ENCODE data around the gene MT4.

Gene MT4

DNA sequence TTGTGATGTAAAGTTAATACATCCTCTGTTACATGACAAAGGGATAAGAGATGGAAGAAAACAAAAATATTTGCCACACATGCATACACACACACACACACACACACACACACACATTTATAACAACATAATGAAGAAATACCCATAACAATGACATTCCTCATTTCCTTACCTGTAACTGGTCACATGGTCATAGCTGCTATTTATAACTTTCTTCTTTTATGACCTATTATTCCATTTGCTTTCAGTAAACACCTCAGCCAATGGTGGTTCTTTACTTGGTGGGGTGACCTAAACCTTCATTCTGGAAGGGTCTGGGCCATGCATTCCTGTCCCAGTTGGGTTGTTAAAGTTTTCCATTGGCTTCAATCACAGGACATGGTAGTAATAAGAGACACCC, 48.8 kb downstream of the MT4 start:
- DNase-seq (ENCODE audit: extremely low read depth, low read depth), result no peak
- no peak overlapping the region for H3K4me3 ChIP-seq (replicated peaks; ENCODE audit: low read depth, low read length)
- TF ChIP-seq, protein P1, sequence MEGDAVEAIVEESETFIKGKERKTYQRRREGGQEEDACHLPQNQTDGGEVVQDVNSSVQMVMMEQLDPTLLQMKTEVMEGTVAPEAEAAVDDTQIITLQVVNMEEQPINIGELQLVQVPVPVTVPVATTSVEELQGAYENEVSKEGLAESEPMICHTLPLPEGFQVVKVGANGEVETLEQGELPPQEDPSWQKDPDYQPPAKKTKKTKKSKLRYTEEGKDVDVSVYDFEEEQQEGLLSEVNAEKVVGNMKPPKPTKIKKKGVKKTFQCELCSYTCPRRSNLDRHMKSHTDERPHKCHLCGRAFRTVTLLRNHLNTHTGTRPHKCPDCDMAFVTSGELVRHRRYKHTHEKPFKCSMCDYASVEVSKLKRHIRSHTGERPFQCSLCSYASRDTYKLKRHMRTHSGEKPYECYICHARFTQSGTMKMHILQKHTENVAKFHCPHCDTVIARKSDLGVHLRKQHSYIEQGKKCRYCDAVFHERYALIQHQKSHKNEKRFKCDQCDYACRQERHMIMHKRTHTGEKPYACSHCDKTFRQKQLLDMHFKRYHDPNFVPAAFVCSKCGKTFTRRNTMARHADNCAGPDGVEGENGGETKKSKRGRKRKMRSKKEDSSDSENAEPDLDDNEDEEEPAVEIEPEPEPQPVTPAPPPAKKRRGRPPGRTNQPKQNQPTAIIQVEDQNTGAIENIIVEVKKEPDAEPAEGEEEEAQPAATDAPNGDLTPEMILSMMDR (IDR thresholded peaks at IDR 0.05; ENCODE audit: low read depth, low read length, missing control alignments), result no peak

DNA sequence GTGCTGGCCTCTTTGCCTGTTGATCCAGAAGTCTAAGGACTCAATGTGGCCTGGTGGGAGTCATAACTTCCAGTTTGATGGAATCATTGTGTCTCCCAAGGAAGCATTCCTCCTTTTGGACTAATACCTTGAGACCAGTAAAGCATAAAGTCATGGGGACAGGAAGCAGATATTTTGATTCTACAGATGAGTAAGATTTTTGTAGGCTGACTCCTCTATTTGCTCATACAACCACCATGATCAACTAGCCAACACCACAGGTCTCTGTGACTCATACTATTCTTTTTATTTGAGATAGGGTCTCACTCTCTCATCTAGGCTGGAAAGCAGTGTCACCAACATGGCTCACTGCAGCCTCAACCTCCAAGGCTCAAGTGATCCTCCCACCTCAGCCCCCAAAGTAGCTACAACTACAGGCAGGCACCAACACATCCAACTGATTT, 49.7 kb downstream of the MT4 start:
- TF ChIP-seq, protein P1 (IDR thresholded peaks at IDR 0.05; ENCODE audit: low read depth, low read length, missing control alignments), result no peak
- no peak for DNase-seq (ENCODE audit: extremely low read depth, low read depth)
- H3K4me3 ChIP-seq (replicated peaks; ENCODE audit: low read depth, low read length), result no peak overlapping the region

DNA sequence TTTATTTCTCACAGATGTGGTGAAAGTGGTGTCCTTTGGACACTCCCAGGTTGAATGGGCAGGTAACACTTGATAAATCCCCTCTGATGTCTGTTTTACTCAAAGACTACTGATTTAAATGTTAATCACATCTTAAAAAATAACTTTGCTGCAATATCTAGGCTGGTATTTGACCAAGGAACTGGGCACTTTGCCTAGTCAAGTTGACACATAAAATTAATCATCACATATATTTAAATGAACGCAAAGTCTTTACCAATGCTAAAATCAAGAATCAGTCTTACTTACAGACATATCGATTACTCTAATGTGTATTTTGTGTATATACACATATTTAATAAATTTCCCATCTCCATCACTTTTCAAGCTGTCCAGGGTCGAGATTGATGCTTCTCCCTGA, 50.5 kb downstream of the MT4 start:
- no peak for DNase-seq (ENCODE audit: extremely low read depth, low read depth)
- TF ChIP-seq, protein P1 (IDR thresholded peaks at IDR 0.05; ENCODE audit: low read depth, low read length, missing control alignments), result no peak

DNA sequence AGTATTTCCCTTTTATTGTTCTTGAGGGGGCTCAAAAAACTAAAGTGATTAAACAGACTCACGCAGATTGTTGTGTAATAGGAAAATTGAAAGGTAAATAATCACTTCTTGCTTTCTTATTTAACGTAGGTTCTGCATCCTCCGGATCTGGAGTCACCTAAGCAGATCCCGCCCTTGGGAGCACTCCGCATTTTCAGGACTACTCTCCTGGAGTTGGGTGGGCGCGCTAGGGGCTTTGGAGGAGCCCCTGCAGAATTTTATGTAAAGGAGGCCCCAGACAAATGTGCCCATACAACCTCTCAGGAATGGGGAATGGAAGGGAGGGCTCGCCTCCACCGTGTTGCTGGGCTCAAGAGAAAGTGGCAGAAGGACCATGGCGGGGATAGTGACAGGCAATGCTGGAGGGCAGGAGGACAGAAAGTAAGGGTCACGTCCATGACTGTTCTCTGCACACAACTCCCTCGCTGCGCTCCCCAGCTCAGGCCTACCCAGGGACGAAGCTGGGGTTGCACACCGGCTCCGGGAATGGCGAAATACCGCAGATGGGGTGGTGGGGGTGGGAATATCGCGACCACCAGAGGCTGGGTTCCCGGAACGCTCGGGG, 51.8 kb downstream of the MT4 start:
- DNase-seq (ENCODE audit: extremely low read depth, low read depth), result no peak
- peak overlapping the region; percentile 45 for H3K4me3 ChIP-seq (replicated peaks; ENCODE audit: low read depth, low read length)
- TF ChIP-seq, protein P1 (IDR thresholded peaks at IDR 0.05; ENCODE audit: low read depth, low read length, missing control alignments), result no peak

More for the DNA sequence above, 50.5 kb downstream of the MT4 start:
- no peak overlapping the region for H3K4me3 ChIP-seq (replicated peaks; ENCODE audit: low read depth, low read length)

DNA sequence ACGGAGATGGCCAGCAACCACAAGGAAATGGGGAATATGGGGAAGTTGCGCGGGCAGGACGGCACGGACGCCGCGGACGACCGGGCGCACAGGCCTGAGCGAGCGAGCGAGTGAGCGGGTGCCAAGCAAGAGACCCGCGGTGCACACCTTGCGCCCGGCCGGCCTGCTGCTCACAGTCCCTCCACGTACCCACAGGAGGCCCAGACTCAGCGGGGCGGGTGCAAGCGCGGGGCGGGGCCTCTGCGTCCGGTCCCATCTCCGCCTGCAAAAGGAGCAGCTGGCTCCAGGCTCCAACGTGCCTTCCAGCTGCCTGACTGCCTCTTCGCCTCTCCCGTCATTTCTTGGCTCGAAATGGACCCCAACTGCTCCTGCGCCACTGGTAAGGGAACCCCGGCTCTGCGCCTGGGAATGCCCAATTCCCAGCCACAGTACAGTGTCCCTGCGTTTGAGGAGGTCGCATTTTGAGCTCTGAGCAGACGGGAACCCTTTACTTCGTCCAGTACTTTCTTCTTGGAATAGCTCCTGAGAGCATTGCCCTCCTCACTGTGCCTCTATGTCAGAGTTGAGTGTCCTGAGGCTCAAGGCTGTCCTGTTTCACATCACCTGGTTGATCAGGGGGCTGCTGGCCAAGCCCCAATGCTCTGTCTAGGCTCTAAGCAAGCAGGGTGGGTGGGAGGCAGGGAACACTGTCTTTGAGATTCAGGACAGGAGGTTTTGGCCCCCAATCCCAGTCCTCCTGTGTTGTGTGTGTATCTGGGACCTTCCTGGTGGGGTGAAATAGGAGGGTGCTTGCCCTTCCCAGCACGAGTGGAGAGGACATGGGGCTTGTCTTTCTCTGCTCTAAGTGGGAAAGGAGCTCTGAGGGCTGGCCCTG, 52.6 kb downstream of the MT4 start:
- TF ChIP-seq, protein P1 (IDR thresholded peaks at IDR 0.05; ENCODE audit: low read depth, low read length, missing control alignments), result no peak
- peak overlapping the region; percentile 45 for H3K4me3 ChIP-seq (replicated peaks; ENCODE audit: low read depth, low read length)
- no peak for DNase-seq (ENCODE audit: extremely low read depth, low read depth)

DNA sequence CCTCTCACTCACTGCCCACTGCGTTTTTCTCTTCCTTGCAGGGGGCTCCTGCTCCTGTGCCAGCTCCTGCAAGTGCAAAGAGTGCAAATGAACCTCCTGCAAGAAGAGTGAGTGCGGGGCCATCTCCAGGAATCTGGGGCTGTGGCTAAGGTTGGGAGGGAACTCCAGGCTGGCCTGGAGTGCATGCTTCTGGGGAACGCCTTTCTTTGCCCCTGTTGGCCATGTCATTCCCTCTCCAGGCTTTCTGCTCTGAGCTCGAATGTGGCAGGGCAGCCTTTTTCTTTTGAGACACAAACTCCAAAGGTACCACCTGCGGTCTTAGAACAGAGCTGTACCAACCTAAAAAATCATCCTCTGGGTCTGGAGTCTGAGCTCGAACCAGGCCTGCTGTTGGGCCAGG, 53.3 kb downstream of the MT4 start:
- H3K4me3 ChIP-seq (replicated peaks; ENCODE audit: low read depth, low read length), result peak overlapping the region; percentile 45
- TF ChIP-seq, protein P1 (IDR thresholded peaks at IDR 0.05; ENCODE audit: low read depth, low read length, missing control alignments), result no peak

More for the DNA sequence above, 53.3 kb downstream of the MT4 start:
- DNase-seq (ENCODE audit: extremely low read depth, low read depth), result no peak

Data from HFF-Myc (cell line).